SH-SY5Y (cell line): ENCODE measurements around the gene IRGC.

Experiments
- GATA2 ChIP-seq: IDR thresholded peaks from 2 replicates; pipeline ENCODE4 v1.6.1; 2011; ENCODE audit warnings: mild to moderate bottlenecking, low read depth, low read length
- GATA3 ChIP-seq: IDR thresholded peaks from 2 replicates; pipeline ENCODE4 v1.6.1; 2011; ENCODE audit warnings: low read depth, mild to moderate bottlenecking, low read length, moderate library complexity

DNA sequence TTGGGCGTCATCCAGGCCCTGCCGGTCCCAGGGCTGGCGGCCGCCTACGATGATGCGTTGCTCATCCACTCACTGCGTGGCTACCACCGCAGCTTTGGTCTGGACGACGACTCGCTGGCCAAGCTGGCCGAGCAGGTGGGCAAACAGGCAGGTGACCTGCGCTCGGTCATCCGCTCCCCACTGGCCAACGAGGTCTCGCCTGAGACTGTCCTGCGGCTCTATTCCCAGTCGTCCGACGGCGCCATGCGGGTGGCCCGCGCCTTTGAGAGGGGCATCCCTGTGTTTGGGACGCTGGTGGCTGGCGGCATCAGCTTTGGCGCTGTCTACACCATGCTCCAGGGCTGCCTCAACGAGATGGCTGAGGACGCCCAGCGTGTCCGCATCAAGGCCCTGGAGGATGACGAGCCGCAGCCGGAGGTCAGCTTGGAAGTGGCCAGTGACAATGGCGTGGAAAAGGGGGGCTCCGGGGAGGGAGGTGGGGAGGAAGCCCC is 3.5 kb downstream of the IRGC start:
- TF ChIP-seq GATA3 = no peak
- no peak for TF ChIP-seq GATA2
